ENCODE measurements around the gene BRCA2.

DNA sequence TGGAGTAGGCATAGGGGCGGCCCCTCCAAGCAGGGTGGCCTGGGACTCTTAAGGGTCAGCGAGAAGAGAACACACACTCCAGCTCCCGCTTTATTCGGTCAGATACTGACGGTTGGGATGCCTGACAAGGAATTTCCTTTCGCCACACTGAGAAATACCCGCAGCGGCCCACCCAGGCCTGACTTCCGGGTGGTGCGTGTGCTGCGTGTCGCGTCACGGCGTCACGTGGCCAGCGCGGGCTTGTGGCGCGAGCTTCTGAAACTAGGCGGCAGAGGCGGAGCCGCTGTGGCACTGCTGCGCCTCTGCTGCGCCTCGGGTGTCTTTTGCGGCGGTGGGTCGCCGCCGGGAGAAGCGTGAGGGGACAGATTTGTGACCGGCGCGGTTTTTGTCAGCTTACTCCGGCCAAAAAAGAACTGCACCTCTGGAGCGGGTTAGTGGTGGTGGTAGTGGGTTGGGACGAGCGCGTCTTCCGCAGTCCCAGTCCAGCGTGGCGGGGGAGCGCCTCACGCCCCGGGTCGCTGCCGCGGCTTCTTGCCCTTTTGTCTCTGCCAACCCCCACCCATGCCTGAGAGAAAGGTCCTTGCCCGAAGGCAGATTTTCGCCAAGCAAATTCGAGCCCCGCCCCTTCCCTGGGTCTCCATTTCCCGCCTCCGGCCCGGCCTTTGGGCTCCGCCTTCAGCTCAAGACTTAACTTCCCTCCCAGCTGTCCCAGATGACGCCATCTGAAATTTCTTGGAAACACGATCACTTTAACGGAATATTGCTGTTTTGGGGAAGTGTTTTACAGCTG lies at the start of gene BRCA2, which contains the start of gene ZAR1L:
- TF ChIP-seq, protein P1, sequence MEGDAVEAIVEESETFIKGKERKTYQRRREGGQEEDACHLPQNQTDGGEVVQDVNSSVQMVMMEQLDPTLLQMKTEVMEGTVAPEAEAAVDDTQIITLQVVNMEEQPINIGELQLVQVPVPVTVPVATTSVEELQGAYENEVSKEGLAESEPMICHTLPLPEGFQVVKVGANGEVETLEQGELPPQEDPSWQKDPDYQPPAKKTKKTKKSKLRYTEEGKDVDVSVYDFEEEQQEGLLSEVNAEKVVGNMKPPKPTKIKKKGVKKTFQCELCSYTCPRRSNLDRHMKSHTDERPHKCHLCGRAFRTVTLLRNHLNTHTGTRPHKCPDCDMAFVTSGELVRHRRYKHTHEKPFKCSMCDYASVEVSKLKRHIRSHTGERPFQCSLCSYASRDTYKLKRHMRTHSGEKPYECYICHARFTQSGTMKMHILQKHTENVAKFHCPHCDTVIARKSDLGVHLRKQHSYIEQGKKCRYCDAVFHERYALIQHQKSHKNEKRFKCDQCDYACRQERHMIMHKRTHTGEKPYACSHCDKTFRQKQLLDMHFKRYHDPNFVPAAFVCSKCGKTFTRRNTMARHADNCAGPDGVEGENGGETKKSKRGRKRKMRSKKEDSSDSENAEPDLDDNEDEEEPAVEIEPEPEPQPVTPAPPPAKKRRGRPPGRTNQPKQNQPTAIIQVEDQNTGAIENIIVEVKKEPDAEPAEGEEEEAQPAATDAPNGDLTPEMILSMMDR (IDR thresholded peaks at IDR 0.05) = no peak
- TF ChIP-seq EZH2 (IDR thresholded peaks at IDR 0.05) (no peak), EZH2phosphoT487 (IDR thresholded peaks at IDR 0.05) (no peak)
